DOHH2 (cell line): ENCODE data around the gene GATB.

ENCODE experiments used
- H3F3A ChIP-seq: fragments of 200-600 bp; sonication (generic), shearing (Covaris generic); 2 replicates; pipeline ENCODE4 v1.6.0; 2016; ENCODE audit warnings: antibody characterized with exemption, mild to moderate bottlenecking; ENCODE audit not compliant: control insufficient read depth, insufficient read depth
- H3K27ac ChIP-seq: fragments of 200-600 bp; sonication (generic); 2 replicates; pipeline ENCODE4 v1.5.1; 2014; ENCODE audit warnings: low read depth, mild to moderate bottlenecking, low read length, moderate library complexity
- H3K27me3 ChIP-seq: fragments of 200-600 bp; sonication (generic); 2 replicates; pipeline ENCODE4 v1.6.1; 2014; ENCODE audit warnings: mild to moderate bottlenecking, low read length, mixed read lengths; ENCODE audit not compliant: control insufficient read depth
- H3K36me3 ChIP-seq: fragments of 200-600 bp; sonication (generic); 2 replicates; pipeline ENCODE4 v1.6.1; 2014; ENCODE audit warnings: mild to moderate bottlenecking, low read length, moderate library complexity, mixed read lengths; ENCODE audit not compliant: control insufficient read depth
- H3K4me1 ChIP-seq: fragments of 200-600 bp; sonication (generic); 2 replicates; pipeline ENCODE4 v1.6.1; 2014; ENCODE audit warnings: mild to moderate bottlenecking, low read length, mixed read lengths; ENCODE audit not compliant: control insufficient read depth
- H3K4me2 ChIP-seq: fragments of 200-600 bp; sonication (generic); 2 replicates; pipeline ENCODE4 v1.6.0; 2014; ENCODE audit warnings: mild to moderate bottlenecking, low read length, moderate library complexity
- H3K4me3 ChIP-seq: fragments of 200-600 bp; sonication (generic); 2 replicates; pipeline ENCODE4 v1.5.1; 2014; ENCODE audit warnings: mild to moderate bottlenecking, low read length, mixed read lengths
- H3K79me2 ChIP-seq: fragments of 200-600 bp; sonication (generic); 2 replicates; pipeline ENCODE4 v1.6.1; 2014; ENCODE audit warnings: mild to moderate bottlenecking, low read length, mixed read lengths; ENCODE audit not compliant: control insufficient read depth
- H3K9me2 ChIP-seq: fragments of 200-600 bp; sonication (generic); replicated peaks from 2 replicates; pipeline ENCODE4 v1.6.1; 2014; ENCODE audit warnings: mild to moderate bottlenecking, low read length, mixed read lengths; ENCODE audit not compliant: control insufficient read depth
- H3K9me3 ChIP-seq: fragments of 200-600 bp; sonication (generic); 2 replicates; pipeline ENCODE4 v1.6.1; 2014; ENCODE audit warnings: antibody characterized with exemption, low read length, mixed read lengths; ENCODE audit not compliant: control insufficient read depth, insufficient read depth
- H4K20me1 ChIP-seq: fragments of 200-600 bp; sonication (generic); 2 replicates; pipeline ENCODE4 v1.6.0; 2014; ENCODE audit warnings: low read depth, mild to moderate bottlenecking, antibody characterized with exemption, low read length, moderate library complexity; ENCODE audit not compliant: control insufficient read depth, insufficient read depth
- EZH2phosphoT487 ChIP-seq: fragments of 200-600 bp; sonication (generic); IDR thresholded peaks from 2 replicates; pipeline ENCODE4 v1.6.1; 2017; ENCODE audit warnings: borderline replicate concordance, mild to moderate bottlenecking, antibody characterized with exemption, low read length, moderate library complexity, mixed read lengths
- TF ChIP-seq, protein P1 (sequence below): fragments of 200-600 bp; sonication (generic); IDR thresholded peaks from one replicate; pipeline ENCODE4 v1.5.1; 2014; ENCODE audit warnings: antibody characterized with exemption, mild to moderate bottlenecking, low read depth, low read length; ENCODE audit not compliant: poor library complexity, severe bottlenecking

The GATB gene

DNA sequence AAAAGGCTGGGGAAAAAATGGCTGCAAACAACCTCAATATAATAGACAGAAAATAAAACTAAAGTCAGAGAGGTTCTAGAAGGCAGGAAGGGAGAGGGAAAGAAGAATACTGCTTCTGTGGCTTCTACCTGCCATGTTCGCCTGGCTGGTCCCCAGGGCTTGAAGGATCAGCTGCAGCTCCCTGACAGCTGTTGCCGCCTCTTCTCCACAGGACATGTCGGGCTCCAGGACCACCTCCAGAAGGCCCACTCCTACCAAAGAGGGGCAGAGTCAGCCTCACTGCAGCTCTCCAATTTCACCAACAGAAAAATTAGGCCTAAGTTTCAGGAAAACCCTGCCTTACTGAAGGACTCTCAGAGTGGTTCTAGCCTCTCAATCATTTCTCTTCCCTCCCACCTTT is 44.9 kb downstream of the GATB start:
- Histone ChIP-seq H3K27me3 (no peaks in the 10 kb centered on the region), H3K79me2 (no peaks in the 10 kb centered on the region), H3K27ac (no peak overlapping the region), H3K9me2 (no peaks in the 10 kb centered on the region), H3K4me3 (no peak overlapping the region), H4K20me1 (no peaks in the 10 kb centered on the region), H3F3A (no peaks in the 10 kb centered on the region), H3K4me1 (no peaks in the 10 kb centered on the region), H3K4me2 (no peak overlapping the region), H3K9me3 (no peaks in the 10 kb centered on the region), H3K36me3 (no peaks in the 10 kb centered on the region)
- no peak for TF ChIP-seq EZH2phosphoT487
- TF ChIP-seq, protein P1, sequence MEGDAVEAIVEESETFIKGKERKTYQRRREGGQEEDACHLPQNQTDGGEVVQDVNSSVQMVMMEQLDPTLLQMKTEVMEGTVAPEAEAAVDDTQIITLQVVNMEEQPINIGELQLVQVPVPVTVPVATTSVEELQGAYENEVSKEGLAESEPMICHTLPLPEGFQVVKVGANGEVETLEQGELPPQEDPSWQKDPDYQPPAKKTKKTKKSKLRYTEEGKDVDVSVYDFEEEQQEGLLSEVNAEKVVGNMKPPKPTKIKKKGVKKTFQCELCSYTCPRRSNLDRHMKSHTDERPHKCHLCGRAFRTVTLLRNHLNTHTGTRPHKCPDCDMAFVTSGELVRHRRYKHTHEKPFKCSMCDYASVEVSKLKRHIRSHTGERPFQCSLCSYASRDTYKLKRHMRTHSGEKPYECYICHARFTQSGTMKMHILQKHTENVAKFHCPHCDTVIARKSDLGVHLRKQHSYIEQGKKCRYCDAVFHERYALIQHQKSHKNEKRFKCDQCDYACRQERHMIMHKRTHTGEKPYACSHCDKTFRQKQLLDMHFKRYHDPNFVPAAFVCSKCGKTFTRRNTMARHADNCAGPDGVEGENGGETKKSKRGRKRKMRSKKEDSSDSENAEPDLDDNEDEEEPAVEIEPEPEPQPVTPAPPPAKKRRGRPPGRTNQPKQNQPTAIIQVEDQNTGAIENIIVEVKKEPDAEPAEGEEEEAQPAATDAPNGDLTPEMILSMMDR = no peak

DNA sequence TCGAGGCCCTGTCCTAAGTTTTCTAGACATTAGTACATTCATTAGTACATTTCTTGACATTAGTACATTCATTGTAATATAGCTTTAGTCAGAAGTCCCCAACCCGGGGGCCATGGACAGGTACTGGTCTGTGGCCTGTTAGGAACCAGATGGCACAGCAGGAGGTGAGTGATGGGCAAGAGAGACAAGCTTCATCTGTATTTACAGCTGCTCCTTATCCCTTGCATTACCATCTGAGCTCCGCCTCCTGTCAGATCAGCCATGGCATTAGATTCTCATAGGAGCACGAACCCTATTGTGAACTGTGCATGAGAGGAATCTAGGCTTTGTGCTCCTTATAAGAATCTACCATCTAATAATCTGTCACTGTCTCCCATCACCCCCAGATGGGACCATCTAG is 48.0 kb downstream of the GATB start:
- H3K9me2 ChIP-seq = no peaks in the 10 kb centered on the region
- no peak overlapping the region for H3K4me3 ChIP-seq
- H3K27ac ChIP-seq = no peak overlapping the region
- H3K4me2 ChIP-seq = no peak overlapping the region
- no peaks in the 10 kb centered on the region for H3K4me1 ChIP-seq
- no peaks in the 10 kb centered on the region for H3K27me3 ChIP-seq
- no peaks in the 10 kb centered on the region for H4K20me1 ChIP-seq
- H3F3A ChIP-seq = no peaks in the 10 kb centered on the region
- H3K36me3 ChIP-seq = no peaks in the 10 kb centered on the region
- H3K9me3 ChIP-seq = no peaks in the 10 kb centered on the region
- TF ChIP-seq EZH2phosphoT487 = no peak
- TF ChIP-seq, protein P1 = no peak
- H3K79me2 ChIP-seq = no peaks in the 10 kb centered on the region

DNA sequence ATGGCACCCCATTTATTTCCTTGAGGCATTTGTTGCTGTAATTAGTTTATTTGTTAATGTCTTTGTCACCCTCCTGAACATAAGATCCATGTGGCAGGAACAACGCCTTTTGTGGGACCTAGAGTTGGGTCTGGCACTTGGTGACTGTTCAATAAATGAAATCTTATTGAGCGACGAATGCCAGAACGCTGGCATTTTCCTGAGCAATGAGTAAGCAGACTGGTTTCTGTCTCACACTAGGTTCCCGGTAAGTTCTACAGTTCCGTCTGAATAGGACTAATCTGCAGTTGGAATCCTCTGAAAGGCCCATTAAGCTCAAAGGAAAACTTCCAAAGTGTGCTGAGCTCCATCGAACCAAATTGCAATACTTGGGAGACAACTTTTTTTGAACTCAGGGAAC is 49.2 kb downstream of the GATB start:
- Histone ChIP-seq H3K4me3 (no peak overlapping the region), H4K20me1 (no peaks in the 10 kb centered on the region), H3K79me2 (no peaks in the 10 kb centered on the region), H3K27ac (no peak overlapping the region), H3K9me2 (no peaks in the 10 kb centered on the region), H3K4me1 (no peaks in the 10 kb centered on the region), H3K9me3 (no peaks in the 10 kb centered on the region), H3K4me2 (no peak overlapping the region), H3K27me3 (no peaks in the 10 kb centered on the region), H3K36me3 (no peaks in the 10 kb centered on the region), H3F3A (no peaks in the 10 kb centered on the region)
- TF ChIP-seq, protein P1 = no peak
- TF ChIP-seq EZH2phosphoT487 = no peak

DNA sequence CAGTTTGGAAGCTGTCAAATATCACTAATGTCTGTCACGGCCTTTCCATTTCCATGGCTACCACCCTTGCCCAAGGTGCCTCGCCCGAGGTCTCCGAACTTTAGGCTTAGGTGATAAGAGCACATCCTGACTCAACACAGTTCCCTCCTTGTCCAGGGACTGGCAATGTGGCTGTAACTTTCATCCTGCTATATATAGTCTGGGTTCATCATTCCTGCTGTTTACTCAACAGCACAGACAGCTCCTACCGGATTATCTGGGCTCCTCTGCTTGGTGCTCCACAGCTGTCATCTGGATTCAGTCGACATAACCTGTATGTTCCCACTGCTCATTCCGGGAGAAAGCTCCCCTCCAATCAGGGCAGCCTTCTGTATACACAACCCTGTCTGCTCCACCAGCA is 51.2 kb downstream of the GATB start:
- Histone ChIP-seq H4K20me1 (no peaks in the 10 kb centered on the region), H3K4me3 (no peak overlapping the region), H3K27ac (no peak overlapping the region), H3K4me1 (no peaks in the 10 kb centered on the region), H3K9me3 (no peaks in the 10 kb centered on the region), H3K79me2 (no peaks in the 10 kb centered on the region), H3K36me3 (no peaks in the 10 kb centered on the region), H3K9me2 (no peaks in the 10 kb centered on the region), H3F3A (no peaks in the 10 kb centered on the region), H3K27me3 (no peaks in the 10 kb centered on the region), H3K4me2 (no peak overlapping the region)
- TF ChIP-seq, protein P1 = no peak
- TF ChIP-seq EZH2phosphoT487 = no peak
